GM23248 (cell line): ENCODE results near the gene ADSS2.

ENCODE experiments used
- EZH2 ChIP-seq: fragments of 200-600 bp; sonication (generic); IDR thresholded peaks from 2 replicates; pipeline ENCODE4 v1.6.1; 2018; ENCODE audit warnings: antibody characterized with exemption, mild to moderate bottlenecking; ENCODE audit not compliant: insufficient read depth, poor library complexity, severe bottlenecking
- EZH2phosphoT487 ChIP-seq: fragments of 200-600 bp; sonication (generic); IDR thresholded peaks from 2 replicates; pipeline ENCODE4 v1.6.1; 2018; ENCODE audit warnings: antibody characterized with exemption, moderate library complexity, mild to moderate bottlenecking, low read depth; ENCODE audit not compliant: insufficient read depth

GRCh38 chr1:244395965-244396364 lies 55.7 kb downstream of the ADSS2 start:
- TF ChIP-seq EZH2 = no peak
- no peak for TF ChIP-seq EZH2phosphoT487
